GM10266 (cell line): ENCODE results near the gene CIB1.
"Not testable (repeated sequence)": the region's sequence is repeated elsewhere in the genome, so short reads cannot be mapped to it uniquely, and the experiment has no call there.

Experiments
- DNase-seq: peaks from one replicate; pipeline ENCODE4 v3.0.0; 2012; ENCODE audit errors: extremely low spot score
- TF ChIP-seq, protein P1 (sequence below): IDR thresholded peaks from 2 replicates; pipeline ENCODE4 v1.5.1; 2012; ENCODE audit warnings: mild to moderate bottlenecking, low read depth; ENCODE audit not compliant: control insufficient read depth, insufficient read depth; ENCODE audit errors: missing control alignments

The CIB1 gene

DNA sequence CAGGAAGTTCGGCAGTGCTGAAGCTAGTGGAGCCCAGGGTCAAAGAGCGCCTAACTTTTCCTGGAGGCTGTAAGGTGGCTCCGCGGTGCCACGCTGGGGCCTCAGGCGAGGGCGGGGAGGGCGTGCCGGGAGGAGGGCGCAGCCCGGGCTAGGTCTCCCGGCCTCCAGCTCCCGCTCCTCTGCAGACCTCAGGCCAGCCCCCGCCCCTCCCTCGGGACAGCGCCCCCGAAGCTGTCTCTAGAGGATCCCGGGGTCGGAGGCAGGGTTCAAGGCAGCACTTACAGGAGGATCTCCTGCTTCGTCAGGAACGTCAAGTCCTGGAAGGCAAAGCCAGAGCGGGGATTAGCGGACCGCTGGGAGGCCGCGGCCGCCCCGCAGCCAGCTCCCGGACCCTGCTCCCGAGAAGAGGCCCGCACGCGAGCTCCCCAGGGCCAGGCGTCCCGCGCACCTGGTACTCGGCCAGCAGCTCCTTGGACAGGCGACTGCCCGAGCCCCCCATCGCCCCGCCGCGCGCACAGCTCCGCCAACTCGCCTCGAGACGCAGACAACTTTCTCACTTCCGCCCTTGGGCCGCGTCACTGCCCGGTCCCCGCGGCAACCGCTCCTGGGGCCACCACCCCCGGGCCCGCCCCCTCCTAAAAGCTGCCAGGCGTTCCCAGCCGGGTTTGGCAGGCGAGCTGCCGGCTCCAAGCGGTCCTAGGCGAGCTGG is at the start of gene CIB1:
TSS of gene CIB1 (minus strand) at position 555 of the 709 bp plus-strand sequence. CDS start at position 499, 56 bp downstream.
- TF ChIP-seq, protein P1, sequence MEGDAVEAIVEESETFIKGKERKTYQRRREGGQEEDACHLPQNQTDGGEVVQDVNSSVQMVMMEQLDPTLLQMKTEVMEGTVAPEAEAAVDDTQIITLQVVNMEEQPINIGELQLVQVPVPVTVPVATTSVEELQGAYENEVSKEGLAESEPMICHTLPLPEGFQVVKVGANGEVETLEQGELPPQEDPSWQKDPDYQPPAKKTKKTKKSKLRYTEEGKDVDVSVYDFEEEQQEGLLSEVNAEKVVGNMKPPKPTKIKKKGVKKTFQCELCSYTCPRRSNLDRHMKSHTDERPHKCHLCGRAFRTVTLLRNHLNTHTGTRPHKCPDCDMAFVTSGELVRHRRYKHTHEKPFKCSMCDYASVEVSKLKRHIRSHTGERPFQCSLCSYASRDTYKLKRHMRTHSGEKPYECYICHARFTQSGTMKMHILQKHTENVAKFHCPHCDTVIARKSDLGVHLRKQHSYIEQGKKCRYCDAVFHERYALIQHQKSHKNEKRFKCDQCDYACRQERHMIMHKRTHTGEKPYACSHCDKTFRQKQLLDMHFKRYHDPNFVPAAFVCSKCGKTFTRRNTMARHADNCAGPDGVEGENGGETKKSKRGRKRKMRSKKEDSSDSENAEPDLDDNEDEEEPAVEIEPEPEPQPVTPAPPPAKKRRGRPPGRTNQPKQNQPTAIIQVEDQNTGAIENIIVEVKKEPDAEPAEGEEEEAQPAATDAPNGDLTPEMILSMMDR, result no peak
- DNase-seq, result peak; percentile 59

DNA sequence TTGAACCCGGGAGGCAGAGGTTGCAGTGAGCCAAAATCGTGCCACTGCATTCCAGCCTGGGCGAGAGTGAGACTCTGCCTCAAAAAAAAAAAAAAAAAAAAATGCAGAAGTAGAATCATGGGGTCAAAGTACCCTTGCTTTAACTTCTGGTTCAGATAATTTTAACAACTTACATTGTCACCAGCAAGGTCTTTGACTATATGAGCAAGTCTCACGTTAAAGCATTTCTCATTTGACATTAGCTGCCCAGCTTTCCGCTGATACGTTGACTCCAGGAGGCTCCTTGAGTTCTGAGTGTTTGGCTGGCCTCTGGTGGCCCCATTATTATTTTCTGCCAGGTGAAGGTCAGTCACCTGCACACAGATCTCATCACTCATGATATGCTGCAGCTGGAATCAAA is 47.9 kb upstream of the CIB1 start:
- not testable (repeated sequence) for DNase-seq

DNA sequence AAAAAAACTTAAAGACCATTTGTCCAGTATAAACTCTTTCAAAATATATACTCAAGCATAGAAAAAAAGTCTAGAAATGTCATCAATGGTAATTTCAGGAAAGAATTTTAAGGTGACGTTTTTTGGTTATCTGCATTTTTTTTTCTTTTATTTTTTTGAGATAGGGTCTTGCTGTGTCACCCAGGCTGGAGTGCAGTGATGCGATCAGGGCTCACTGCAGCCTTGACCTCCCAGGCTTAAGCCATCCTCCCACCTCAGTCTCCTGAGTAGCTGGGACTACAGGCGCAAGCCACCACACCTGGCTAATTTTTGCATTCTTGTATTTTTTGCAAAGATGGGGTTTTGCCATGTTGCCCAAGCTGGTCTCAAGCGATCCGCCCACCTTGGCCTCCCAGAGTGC is 47.0 kb upstream of the CIB1 start:
- not testable (repeated sequence) for DNase-seq

DNA sequence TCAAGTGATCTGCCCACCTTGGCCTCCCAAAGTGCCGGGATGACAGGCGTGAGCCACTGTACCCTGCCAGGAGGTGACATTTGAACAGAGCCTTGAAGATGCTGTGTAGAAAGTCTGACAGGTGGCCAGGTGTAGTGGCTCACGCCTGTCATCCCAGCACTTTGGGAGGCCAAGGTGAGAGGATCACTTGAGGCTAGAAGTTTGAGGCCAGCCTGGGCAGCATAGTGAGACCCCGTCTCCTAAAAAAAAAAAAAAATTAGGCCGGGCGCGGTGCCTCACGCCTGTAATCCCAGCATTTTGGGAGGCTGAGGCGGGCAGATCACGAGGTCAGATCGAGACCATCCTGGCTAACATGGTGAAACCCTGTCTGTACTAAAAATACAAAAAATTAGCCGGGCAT is 44.7 kb upstream of the CIB1 start:
- DNase-seq, result not testable (repeated sequence)

DNA sequence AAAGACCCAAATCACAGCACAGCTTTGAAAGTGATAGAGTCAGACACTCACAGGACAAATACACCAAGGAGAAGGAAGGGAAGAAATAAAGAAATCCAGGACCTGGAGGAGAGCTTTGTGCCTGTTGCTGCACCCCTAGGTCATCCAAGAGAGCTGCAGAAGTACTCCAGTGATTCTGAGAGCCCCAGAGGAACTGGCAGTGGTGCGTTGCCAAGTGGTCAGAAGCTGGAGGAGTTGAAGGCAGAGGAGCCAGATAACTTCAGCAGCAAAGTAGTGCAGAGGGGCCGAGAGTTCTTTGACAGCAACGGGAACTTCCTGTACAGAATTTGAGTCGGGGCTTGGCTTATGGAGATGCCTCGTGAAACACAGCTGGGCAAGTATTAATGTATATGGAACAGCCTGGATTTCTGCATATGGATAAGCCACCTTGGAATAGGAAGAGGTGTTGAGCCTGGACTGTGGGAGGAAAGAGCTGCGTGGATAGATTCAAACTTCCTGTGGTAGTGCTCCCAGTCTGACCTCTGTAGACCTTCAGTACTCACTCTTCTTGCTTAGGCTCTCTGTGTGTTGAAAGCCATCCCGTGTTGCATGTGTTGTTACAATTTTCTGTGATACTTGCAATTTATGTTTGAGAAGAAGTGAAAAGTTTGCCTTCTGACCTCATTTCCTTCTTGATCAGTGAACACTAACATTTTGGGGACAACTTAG is 37.9 kb upstream of the CIB1 start:
- TF ChIP-seq, protein P1, result no peak
- no peak for DNase-seq

DNA sequence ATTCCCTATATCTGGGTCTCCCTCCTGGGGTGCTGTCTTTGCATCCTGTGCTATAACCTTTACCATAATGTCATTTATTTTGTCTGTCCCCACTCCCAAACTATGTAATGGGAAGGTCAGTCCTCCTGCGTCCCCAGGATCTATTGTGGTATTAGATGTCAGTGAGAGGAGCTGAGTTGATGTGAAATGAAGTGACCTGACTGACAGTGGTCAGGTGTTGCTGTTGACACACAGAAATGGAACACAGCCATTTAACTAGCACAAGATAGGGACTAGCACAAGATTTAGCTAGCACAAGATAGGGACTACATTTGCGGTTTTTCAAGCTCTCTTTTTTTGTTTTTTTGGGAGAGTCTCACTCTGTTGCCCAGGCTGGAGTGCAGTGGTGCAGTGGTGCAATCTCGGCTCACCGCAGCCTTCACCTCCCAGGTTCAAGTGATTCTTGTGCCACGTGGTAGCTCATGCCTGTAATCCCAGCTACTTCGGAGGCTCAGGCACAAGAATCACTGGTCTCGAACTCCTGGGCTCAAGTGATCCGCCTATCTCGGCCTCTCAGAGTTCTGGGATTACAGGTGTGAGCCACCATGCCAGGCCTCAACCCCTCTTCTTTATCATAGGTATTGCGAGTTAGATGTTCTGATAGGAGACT is 36.9 kb upstream of the CIB1 start:
- TF ChIP-seq, protein P1, result no peak
- DNase-seq, result no peak

DNA sequence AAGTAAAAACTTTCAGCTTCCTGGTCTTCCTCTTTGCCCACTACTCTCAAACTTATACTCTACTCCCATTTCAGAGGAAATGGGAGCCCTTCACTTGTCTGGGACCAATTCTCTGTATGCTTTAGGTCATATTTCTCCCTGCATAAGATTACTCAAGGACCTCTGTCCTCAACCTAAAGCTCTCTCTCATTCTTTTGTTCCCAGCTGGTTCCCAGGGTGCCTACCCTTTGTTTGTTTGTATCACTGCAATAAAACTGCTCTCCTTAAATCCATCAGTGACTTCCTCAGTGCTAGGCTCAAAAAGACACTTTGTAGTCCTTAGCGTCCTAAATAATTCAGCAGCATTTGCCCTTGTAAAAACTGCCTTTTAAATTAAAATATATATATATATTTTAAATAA is 34.7 kb upstream of the CIB1 start:
- DNase-seq, result no peak
- TF ChIP-seq, protein P1, result no peak

DNA sequence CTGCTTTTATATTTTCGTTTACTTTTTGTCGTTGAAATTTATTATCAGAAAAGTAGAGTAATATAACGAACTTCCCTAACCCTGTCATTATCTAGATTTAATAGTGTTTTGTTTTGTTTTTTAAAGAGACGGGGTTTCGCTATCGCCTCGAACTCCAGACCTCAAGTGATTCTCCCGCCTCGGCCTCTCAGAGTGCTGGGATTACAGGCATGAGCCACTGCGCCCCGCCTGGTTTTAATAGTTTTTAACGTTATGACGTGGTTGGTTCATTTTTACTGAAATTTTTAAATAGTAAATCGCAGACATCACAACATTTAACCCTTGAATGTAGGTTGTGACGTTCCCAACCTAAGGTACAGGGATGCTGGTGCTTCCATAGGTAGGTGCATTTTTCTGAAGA is 32.7 kb upstream of the CIB1 start:
- DNase-seq, result no peak
- TF ChIP-seq, protein P1, result no peak
